GM19467 (cell line): ENCODE results near the gene P2RX3.

ENCODE experiments used
- ATAC-seq: cut with Tn5 transposase; IDR thresholded peaks from one replicate; pipeline ENCODE4 v1.9.1; 2021; ENCODE audit warnings: mild to moderate bottlenecking, moderate library complexity; ENCODE audit not compliant: unreplicated experiment

P2RX3 gene

DNA sequence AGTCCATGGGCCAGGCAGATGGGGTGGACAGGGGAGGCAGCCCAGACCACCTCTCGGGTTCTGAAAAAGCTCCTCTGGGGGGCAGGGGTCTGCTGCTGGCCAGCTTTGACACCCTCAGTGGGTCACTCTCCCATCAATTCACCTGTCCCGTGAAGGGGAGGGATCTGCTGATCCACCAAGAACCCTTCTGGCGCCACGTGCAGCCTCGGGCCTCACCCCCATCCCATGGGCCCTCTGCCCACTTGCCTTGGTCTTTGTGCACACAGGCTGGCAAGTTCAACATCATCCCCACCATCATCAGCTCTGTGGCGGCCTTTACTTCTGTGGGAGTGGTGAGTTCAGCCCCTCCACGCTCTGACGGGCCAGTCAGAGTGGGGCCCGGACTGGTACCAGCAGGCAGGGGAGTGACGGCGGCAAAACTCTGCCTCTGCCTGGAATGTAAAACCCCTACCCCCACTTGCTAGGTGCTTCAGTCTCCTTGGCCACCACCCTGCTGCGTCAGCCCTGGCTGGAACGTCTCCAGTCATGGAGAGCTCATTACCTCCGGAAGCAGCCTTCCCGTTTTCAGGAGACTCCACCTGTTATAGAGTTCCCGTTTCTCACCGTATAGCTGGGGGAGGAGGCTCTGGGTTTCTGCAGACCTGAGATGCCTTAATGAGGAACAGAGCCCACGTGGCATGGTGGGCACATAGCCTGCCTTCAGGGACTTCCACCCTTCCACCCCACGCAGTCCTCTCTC, 30.1 kb downstream of the P2RX3 start:
- no peak for ATAC-seq

DNA sequence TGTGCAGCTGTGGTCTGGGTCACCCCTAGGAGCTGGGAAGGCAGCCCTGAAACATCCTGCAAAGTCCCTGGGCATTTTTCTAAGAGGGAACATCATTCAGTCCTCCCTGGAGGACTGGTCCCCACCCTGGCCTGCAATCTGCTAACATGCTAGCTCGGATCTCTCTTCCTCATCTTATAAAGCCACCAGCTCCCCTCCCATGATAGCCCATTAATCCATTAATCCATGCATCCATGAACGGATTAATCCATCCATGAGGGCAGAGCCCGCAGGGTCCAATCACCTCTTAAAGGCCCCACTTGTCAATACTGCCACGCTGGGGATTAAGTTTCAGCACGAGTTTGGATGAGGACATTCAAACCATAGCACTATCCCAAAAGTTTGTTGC, 30.7 kb downstream of the P2RX3 start:
- ATAC-seq: no peak

- ATAC-seq: no peak
Observed at GRCh38 chr11:57370251-57370650, 32.1 kb downstream of the P2RX3 start.

GRCh38 chr11:57370941-57371340, 32.8 kb downstream of the P2RX3 start:
- ATAC-seq: no peak

DNA sequence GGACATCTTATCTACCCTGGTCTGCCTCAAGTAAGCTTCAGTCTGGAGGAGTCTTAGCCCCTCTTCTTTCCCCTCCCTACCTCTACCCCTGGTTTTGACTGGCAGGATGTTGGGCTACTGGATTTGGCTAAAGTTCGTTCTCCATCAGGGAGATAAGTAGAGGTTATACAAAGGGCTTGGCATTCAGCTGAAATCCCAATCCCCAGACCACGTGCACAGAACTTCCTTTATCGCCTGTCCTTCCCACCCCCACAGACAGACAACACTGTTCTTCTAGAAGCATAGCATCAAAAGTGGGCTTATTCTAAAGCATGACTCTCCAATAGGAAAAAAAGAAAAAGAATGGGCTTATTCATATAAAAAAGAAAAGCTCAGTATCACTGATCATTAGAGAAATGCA, 35.0 kb downstream of the P2RX3 start:
- no peak for ATAC-seq

GRCh38 chr11:57374966-57375365, 36.8 kb downstream of the P2RX3 start:
- ATAC-seq: no peak

DNA sequence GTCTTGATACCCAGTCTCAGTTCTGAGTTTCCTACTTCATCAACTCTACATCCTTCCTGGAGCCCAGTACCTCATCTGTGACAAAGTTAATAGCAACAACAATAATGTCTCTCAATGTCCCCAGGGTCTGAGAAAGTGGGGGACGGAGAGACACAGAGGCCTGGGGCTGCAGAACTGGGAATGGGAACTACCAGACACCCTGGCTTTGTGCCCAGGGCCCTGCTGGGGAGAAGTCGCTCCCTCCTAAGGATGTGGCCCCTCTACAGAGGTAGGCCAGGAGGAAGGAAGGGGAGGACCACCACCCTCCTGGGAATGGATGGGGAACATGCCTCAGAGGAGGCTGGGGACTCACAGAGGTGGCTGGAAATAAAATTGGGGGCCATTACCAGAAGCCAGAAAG, 37.3 kb downstream of the P2RX3 start:
- no peak for ATAC-seq

- ATAC-seq: no peak
Observed at GRCh38 chr11:57376095-57377090, 38.2 kb downstream of the P2RX3 start.

- no peak for ATAC-seq
Observed at GRCh38 chr11:57377107-57377506, 39.0 kb downstream of the P2RX3 start.

DNA sequence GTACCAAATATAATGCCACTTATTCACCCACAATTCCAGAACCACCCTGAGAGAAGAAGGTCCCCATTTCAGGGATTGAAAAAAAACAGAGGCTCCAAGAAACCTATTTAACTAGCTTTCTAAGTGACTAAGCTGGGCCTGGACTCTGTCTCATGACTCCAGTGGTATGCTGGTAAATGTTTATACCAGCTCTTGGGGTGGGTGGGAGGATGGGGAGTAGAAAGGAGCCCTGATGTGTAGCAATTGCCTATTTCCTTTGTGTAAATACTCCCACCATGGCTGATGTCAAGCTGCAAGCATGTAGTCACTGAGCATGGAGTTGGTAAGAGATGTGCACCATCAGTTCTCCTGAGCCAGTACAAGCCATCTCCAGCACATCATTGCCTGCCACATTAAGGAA, 40.0 kb downstream of the P2RX3 start:
- no peak for ATAC-seq

- ATAC-seq: no peak
Observed at GRCh38 chr11:57379732-57380131, 41.6 kb downstream of the P2RX3 start.

GRCh38 chr11:57380975-57381374, 42.8 kb downstream of the P2RX3 start, which contains the start of gene PRG3:
TSS of gene PRG3 (minus strand) at chr11:57381150. CDS start at chr11:57380708, 442 bp downstream.
- ATAC-seq: no peak

GRCh38 chr11:57386178-57386940, 48.2 kb downstream of the P2RX3 start:
- no peak for ATAC-seq

DNA sequence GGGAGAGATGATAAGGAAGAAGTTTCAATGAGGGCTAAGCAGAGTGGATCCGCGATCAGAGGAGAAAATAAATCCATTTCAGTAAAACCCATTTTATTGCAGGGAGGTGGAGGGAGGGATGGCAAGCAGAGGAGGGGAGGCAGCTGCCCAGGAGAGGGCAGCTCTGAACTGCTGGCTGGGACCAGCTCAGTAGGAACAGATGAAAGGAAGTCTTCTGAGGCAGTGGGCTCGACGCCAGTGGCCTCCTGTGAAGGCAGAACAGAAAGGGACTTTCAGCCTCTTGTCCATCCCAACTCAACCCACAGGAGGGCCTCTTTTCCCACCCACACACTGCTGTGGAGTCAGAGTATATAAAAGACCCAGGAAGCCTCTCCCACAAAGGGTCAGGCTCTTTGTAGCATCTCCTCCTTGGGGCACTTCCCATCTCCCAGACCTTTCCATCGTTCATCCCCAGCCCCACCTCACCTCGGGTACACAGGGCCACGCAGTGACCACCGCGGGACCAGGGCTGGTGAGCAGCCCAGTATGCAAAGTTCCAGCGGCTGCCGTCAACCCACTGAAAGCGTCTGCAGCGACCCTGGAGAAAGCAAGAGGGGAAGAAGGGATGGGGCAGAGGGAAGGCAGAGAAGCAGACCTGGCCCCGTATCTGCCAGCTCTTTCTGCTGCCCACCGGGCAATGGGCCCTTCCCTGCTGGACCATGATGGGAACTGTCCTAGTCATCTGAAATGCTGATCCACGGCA, 49.3 kb downstream of the P2RX3 start:
- ATAC-seq: no peak

GRCh38 chr11:57390535-57390934, 52.4 kb downstream of the P2RX3 start, which contains the start of gene PRG2:
TSS of gene PRG2 (minus strand) at chr11:57390650. CDS start at chr11:57389944, 706 bp downstream.
- no peak for ATAC-seq

- ATAC-seq: no peak
Observed at GRCh38 chr11:57391111-57391510, 53.0 kb downstream of the P2RX3 start.

- no peak for ATAC-seq
Observed at GRCh38 chr11:57391539-57391938, 53.4 kb downstream of the P2RX3 start.

- no peak for ATAC-seq
Observed at GRCh38 chr11:57392066-57392762, 54.1 kb downstream of the P2RX3 start.

- no peak for ATAC-seq
Observed at GRCh38 chr11:57392763-57393105, 54.6 kb downstream of the P2RX3 start.
